Neural cell (in vitro differentiated cells): ENCODE data around the gene CD247. TPM values are rescaled to one million over a fixed set of nuclear protein-coding genes. Genes with fewer than 3 reads are reported as not detected.

ENCODE experiments used
- H2AFZ ChIP-seq: fragments of 200-600, 300-800 bp; sonication (generic), shearing (Covaris generic); 2 replicates; pipeline ENCODE4 v1.6.0; 2014; ENCODE audit warnings: low read depth, mild to moderate bottlenecking, antibody characterized with exemption, low read length, moderate library complexity
- H3F3A ChIP-seq: fragments of 200-600 bp; shearing (Covaris generic); 2 replicates; pipeline ENCODE4 v1.6.1; 2016; ENCODE audit warnings: mild to moderate bottlenecking, moderate library complexity, mixed read lengths, antibody characterized with exemption, low read length; ENCODE audit not compliant: insufficient read depth, poor library complexity, severe bottlenecking
- H3K27ac ChIP-seq: fragments of 200-600, 300-800 bp; sonication (generic), shearing (Covaris generic); 2 replicates; pipeline ENCODE4 v1.5.1; 2014; ENCODE audit warnings: mild to moderate bottlenecking, low read length, moderate library complexity
- H3K27me3 ChIP-seq: fragments of 300-800, 200-600 bp; sonication (generic), shearing (Covaris generic); 2 replicates; pipeline ENCODE4 v1.6.0; 2014; ENCODE audit warnings: mild to moderate bottlenecking, low read depth, low read length, moderate library complexity; ENCODE audit not compliant: insufficient read depth
- H3K36me3 ChIP-seq: fragments of 300-800, 200-600 bp; sonication (generic), shearing (Covaris generic); 2 replicates; pipeline ENCODE4 v1.5.1; 2014; ENCODE audit warnings: mild to moderate bottlenecking, antibody characterized with exemption, low read length, moderate library complexity; ENCODE audit not compliant: insufficient read depth
- H3K4me2 ChIP-seq: fragments of 300-800, 200-600 bp; sonication (generic), shearing (Covaris generic); 2 replicates; pipeline ENCODE4 v1.6.0; 2014; ENCODE audit warnings: mild to moderate bottlenecking, low read length
- H3K4me3 ChIP-seq: fragments of 300-800, 200-600 bp; sonication (generic), shearing (Covaris generic); 2 replicates; pipeline ENCODE4 v1.5.1; 2014; ENCODE audit warnings: mild to moderate bottlenecking, low read length, moderate library complexity
- H3K79me2 ChIP-seq: fragments of 200-600 bp; shearing (Covaris generic); replicated peaks from 2 replicates; pipeline ENCODE4 v1.6.0; 2014; ENCODE audit warnings: mild to moderate bottlenecking, low read length, moderate library complexity; ENCODE audit not compliant: insufficient read depth
- H3K9ac ChIP-seq: fragments of 300-800, 200-600 bp; sonication (generic), shearing (Covaris generic); 2 replicates; pipeline ENCODE4 v1.6.1; 2016; ENCODE audit warnings: mild to moderate bottlenecking, low read length, mixed read lengths
- H3K9me2 ChIP-seq: fragments of 200-600 bp; shearing (Covaris generic); 2 replicates; pipeline ENCODE4 v1.6.1; 2016; ENCODE audit warnings: mild to moderate bottlenecking, low read length, mixed read lengths; ENCODE audit not compliant: insufficient read depth
- H3K9me3 ChIP-seq: fragments of 200-600, 300-800 bp; sonication (generic), shearing (Covaris generic); 2 replicates; pipeline ENCODE4 v1.6.1; 2016; ENCODE audit warnings: mild to moderate bottlenecking, mixed run types, low read length, moderate library complexity, mixed read lengths
- H4K20me1 ChIP-seq: fragments of 200-600 bp; shearing (Covaris generic); 2 replicates; pipeline ENCODE4 v1.6.1; 2016; ENCODE audit warnings: mild to moderate bottlenecking, mixed run types; ENCODE audit not compliant: insufficient read depth
- EP300 ChIP-seq: fragments of 450-650 bp; conservative IDR thresholded peaks from 2 replicates; pipeline ENCODE4 v1.6.1; 2014; ENCODE audit warnings: antibody characterized with exemption, mild to moderate bottlenecking, moderate library complexity; ENCODE audit not compliant: poor library complexity, severe bottlenecking
- EZH2 ChIP-seq: fragments of 200-600, 300-800 bp; shearing (Covaris generic), sonication (generic); IDR thresholded peaks from 2 replicates; pipeline ENCODE4 v1.6.1; 2014; ENCODE audit warnings: antibody characterized with exemption, low read length, borderline replicate concordance, mild to moderate bottlenecking; ENCODE audit not compliant: insufficient read depth, poor library complexity, severe bottlenecking
- MXI1 ChIP-seq: fragments of 450-650 bp; conservative IDR thresholded peaks from 2 replicates; pipeline ENCODE4 v1.6.1; 2014; ENCODE audit warnings: antibody characterized with exemption, mild to moderate bottlenecking; ENCODE audit not compliant: poor library complexity, severe bottlenecking
- POLR2AphosphoS5 ChIP-seq: IDR thresholded peaks from 2 replicates; pipeline ENCODE4 v1.6.1; 2012
- RAD21 ChIP-seq: fragments of 450-650 bp; conservative IDR thresholded peaks from 2 replicates; pipeline ENCODE4 v1.6.1; 2014; ENCODE audit warnings: antibody characterized with exemption, mild to moderate bottlenecking, moderate library complexity
- SMC3 ChIP-seq: fragments of 450-650 bp; conservative IDR thresholded peaks from 2 replicates; pipeline ENCODE4 v1.6.1; 2014; ENCODE audit warnings: antibody characterized with exemption, mild to moderate bottlenecking, moderate library complexity; ENCODE audit not compliant: poor library complexity
- TAF1 ChIP-seq: IDR thresholded peaks from 2 replicates; pipeline ENCODE4 v1.6.1; 2012; ENCODE audit warnings: low read depth
- polyA plus RNA-seq: library from polyadenylated mRNA; depleted of rRNA; stranded (reverse); fragments of >200 nt; gene quantifications from 2 replicates; pipeline ENCODE4 v1.2.3, GENCODE V29; 2014
- TF ChIP-seq, protein P1 (sequence below): fragments of 450-650 bp; IDR thresholded peaks from 2 replicates; pipeline ENCODE4 v1.5.1; 2014; ENCODE audit warnings: antibody characterized with exemption, mild to moderate bottlenecking, moderate library complexity; ENCODE audit not compliant: poor library complexity, severe bottlenecking
- TF ChIP-seq, protein P2 (sequence below): IDR thresholded peaks from 2 replicates; pipeline ENCODE4 v1.6.1; 2012; ENCODE audit warnings: borderline replicate concordance

The CD247 gene
- polyA plus RNA-seq, 1 donor from 2014 or later = not detected

DNA sequence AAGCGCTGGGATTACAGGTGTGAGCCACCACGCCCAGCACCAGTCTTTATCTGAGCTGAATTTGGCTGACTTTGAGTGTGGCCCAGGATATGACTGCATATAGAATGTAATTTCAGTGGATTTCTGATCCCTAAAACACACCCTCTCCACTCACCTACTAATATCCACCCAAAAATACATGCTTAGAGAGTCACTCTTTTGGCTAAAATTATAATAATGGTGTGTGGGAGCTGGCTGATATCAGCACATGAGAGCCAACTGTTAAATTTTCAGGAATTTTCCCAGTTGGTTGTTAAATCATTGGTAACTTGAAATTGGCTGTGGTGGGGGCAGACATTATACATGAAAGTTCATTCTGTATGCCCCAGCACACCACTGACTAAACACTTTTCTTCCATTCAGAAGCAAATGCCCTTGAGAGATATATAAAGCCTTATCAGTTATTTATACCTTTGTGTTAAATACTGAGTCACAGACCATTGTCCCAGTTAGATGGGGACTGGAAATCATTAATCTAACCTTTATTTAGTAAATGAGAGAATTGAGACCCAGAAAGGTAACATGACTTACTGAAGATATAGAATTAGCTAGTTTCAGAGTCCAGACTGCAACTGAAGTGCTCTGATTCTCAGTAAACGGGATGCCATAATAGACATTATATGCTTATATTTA lies 9.9 kb upstream of the CD247 start:
- Histone ChIP-seq H3K79me2 (no peaks in the 10 kb centered on the region), H4K20me1 (no peaks in the 10 kb centered on the region), H3K36me3 (no peaks in the 10 kb centered on the region), H3K9me3 (no peaks in the 10 kb centered on the region), H3K27me3 (no peaks in the 10 kb centered on the region), H3K9ac (no peak overlapping the region), H3K4me3 (no peak overlapping the region), H3K27ac (no peak overlapping the region), H3K9me2 (no peaks in the 10 kb centered on the region), H3F3A (no peaks in the 10 kb centered on the region), H2AFZ (no peak overlapping the region), H3K4me2 (no peak overlapping the region)
- no peak for TF ChIP-seq EP300
- TF ChIP-seq RAD21 = no peak
- TF ChIP-seq EZH2 = no peak
- TF ChIP-seq MXI1 = no peak
- TF ChIP-seq, protein P1, sequence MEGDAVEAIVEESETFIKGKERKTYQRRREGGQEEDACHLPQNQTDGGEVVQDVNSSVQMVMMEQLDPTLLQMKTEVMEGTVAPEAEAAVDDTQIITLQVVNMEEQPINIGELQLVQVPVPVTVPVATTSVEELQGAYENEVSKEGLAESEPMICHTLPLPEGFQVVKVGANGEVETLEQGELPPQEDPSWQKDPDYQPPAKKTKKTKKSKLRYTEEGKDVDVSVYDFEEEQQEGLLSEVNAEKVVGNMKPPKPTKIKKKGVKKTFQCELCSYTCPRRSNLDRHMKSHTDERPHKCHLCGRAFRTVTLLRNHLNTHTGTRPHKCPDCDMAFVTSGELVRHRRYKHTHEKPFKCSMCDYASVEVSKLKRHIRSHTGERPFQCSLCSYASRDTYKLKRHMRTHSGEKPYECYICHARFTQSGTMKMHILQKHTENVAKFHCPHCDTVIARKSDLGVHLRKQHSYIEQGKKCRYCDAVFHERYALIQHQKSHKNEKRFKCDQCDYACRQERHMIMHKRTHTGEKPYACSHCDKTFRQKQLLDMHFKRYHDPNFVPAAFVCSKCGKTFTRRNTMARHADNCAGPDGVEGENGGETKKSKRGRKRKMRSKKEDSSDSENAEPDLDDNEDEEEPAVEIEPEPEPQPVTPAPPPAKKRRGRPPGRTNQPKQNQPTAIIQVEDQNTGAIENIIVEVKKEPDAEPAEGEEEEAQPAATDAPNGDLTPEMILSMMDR = no peak
- no peak for TF ChIP-seq TAF1
- TF ChIP-seq POLR2AphosphoS5 = no peak
- TF ChIP-seq SMC3 = no peak
- TF ChIP-seq, protein P2, sequence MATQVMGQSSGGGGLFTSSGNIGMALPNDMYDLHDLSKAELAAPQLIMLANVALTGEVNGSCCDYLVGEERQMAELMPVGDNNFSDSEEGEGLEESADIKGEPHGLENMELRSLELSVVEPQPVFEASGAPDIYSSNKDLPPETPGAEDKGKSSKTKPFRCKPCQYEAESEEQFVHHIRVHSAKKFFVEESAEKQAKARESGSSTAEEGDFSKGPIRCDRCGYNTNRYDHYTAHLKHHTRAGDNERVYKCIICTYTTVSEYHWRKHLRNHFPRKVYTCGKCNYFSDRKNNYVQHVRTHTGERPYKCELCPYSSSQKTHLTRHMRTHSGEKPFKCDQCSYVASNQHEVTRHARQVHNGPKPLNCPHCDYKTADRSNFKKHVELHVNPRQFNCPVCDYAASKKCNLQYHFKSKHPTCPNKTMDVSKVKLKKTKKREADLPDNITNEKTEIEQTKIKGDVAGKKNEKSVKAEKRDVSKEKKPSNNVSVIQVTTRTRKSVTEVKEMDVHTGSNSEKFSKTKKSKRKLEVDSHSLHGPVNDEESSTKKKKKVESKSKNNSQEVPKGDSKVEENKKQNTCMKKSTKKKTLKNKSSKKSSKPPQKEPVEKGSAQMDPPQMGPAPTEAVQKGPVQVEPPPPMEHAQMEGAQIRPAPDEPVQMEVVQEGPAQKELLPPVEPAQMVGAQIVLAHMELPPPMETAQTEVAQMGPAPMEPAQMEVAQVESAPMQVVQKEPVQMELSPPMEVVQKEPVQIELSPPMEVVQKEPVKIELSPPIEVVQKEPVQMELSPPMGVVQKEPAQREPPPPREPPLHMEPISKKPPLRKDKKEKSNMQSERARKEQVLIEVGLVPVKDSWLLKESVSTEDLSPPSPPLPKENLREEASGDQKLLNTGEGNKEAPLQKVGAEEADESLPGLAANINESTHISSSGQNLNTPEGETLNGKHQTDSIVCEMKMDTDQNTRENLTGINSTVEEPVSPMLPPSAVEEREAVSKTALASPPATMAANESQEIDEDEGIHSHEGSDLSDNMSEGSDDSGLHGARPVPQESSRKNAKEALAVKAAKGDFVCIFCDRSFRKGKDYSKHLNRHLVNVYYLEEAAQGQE = no peak

DNA sequence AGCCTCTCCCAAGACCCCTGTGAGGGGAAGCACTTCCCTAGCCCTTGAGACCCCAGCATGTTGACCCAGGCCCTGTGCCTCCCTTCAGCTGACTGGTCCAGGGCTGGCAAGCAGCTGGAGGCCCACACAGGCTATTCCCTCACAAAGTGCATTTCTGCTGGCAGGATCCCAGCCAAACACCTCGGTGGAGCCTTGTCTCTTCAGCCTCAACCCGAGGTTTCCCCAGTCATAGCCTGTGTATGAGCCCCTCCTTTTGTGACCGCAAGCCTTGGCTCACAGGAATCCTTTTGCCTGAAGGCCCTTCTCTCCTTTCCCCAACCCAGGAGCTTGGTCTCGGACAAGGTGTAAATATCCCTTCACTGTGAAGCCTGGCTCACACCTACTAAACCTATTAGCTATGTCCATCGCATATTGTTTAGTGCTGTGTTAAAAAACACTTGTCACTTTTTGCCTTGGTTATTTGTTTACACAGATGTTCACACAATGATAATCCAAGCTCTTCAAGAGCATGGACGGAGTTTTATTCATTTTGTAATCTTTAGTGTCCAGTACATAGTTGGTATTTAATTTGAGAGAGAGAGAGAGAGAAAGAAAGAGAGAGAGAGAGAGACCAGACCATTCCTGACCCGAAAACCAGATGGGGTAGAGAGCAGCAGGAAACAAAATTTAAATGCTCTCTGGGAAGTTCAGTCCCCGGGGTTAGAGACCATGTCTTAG lies 8.5 kb upstream of the CD247 start:
- TF ChIP-seq SMC3 (no peak), RAD21 (no peak), EP300 (no peak)
- TF ChIP-seq, protein P1 = no peak
- no peaks in the 10 kb centered on the region for H3K79me2 ChIP-seq
- H3K4me3 ChIP-seq = no peak overlapping the region
- no peaks in the 10 kb centered on the region for H3K36me3 ChIP-seq
- H3K4me2 ChIP-seq = no peak overlapping the region
- no peak overlapping the region for H2AFZ ChIP-seq
- no peaks in the 10 kb centered on the region for H3K27me3 ChIP-seq
- H3K9me2 ChIP-seq = no peaks in the 10 kb centered on the region
- H3K9me3 ChIP-seq = no peaks in the 10 kb centered on the region
- H3K27ac ChIP-seq = no peak overlapping the region
- no peak overlapping the region for H3K9ac ChIP-seq
- H4K20me1 ChIP-seq = no peaks in the 10 kb centered on the region
- H3F3A ChIP-seq = no peaks in the 10 kb centered on the region
